SK-N-SH (cell line): ENCODE measurements around the gene CPEB4. TPM values are rescaled to one million over a fixed set of nuclear protein-coding genes. Genes with fewer than 3 reads are reported as not detected.

Source experiments
- CTCF ChIA-PET: fragments of 300-600, 350-600 bp; formaldehyde crosslinking; extraction: SDS; loops from one replicate; lab custom pipeline; 2021; lab: Yijun Ruan, JAX
- POLR2A ChIA-PET: fragments of 350-600 bp; sonication (Branson Sonifier 250); formaldehyde crosslinking; extraction: SDS; loops from one replicate; lab custom pipeline; 2020; ENCODE audit warnings: antibody characterized with exemption, inconsistent platforms; lab: Yijun Ruan, JAX
- DNase-seq: peaks from one replicate; pipeline ENCODE4 v3.0.0; 2012
- H2AFZ ChIP-seq: fragments of 200-600 bp; sonication (generic); 2 replicates; pipeline ENCODE4 v1.8.1; 2016; ENCODE audit warnings: antibody characterized with exemption, mild to moderate bottlenecking, low read depth
- H3F3A ChIP-seq: fragments of 200-600 bp; sonication (generic); replicated peaks from 2 replicates; pipeline ENCODE3; 2016; ENCODE audit warnings: antibody characterized with exemption, mild to moderate bottlenecking; ENCODE audit not compliant: insufficient read depth
- H3K27ac ChIP-seq, 2 experiments: fragments of 200-500 bp in 1 of 2; fragments of 200-600 bp in 1 of 2; sonication (Bioruptor generic) in 1 of 2; sonication (generic), shearing (Covaris generic) in 1 of 2; 2 replicates each; pipeline versions ENCODE4 v1.5.1 to v1.6.1; 2014 to 2016; ENCODE audit warnings: low read depth in 2 of 2, inconsistent platforms in 1 of 2, low read length in 1 of 2, mild to moderate bottlenecking in 1 of 2, mixed read lengths in 1 of 2
- H3K27me3 ChIP-seq: fragments of 200-600 bp; sonication (generic), shearing (Covaris generic); 2 replicates; pipeline ENCODE4 v1.6.1; 2016; ENCODE audit warnings: mixed run types; ENCODE audit not compliant: insufficient read depth
- H3K36me3 ChIP-seq, 2 experiments: fragments of 200-500 bp in 1 of 2; fragments of 200-600 bp in 1 of 2; sonication (Bioruptor generic) in 1 of 2; sonication (generic) in 1 of 2; replicated peaks in 1 of 2; 2 replicates each; pipeline versions ENCODE3 to v1.5.1; 2014 to 2016; ENCODE audit warnings: low read length in 1 of 2, mild to moderate bottlenecking in 1 of 2; ENCODE audit not compliant: insufficient read depth in 2 of 2, control insufficient read depth in 1 of 2
- H3K4me1 ChIP-seq, 2 experiments: fragments of 200-500 bp in 1 of 2; fragments of 200-600 bp in 1 of 2; sonication (Bioruptor generic) in 1 of 2; sonication (generic), shearing (Covaris generic) in 1 of 2; 2 replicates each; pipeline versions ENCODE4 v1.5.1 to v1.6.1; 2014 to 2016; ENCODE audit warnings: low read depth in 1 of 2, low read length in 1 of 2, mixed run types in 1 of 2; ENCODE audit not compliant: insufficient read depth in 2 of 2, control insufficient read depth in 1 of 2
- H3K4me2 ChIP-seq: fragments of 200-600 bp; sonication (generic), shearing (Covaris generic); 2 replicates; pipeline ENCODE4 v1.6.1; 2017; ENCODE audit warnings: mixed run types
- H3K4me3 ChIP-seq, 2 experiments: fragments of 200-500 bp in 1 of 2; fragments of 200-600 bp in 1 of 2; sonication (Bioruptor generic) in 1 of 2; sonication (generic), shearing (Covaris generic) in 1 of 2; 2 replicates each; pipeline versions ENCODE4 v1.5.1 to v1.8.1; 2014 to 2016; ENCODE audit warnings: low read depth in 2 of 2, inconsistent platforms in 1 of 2, low read length in 1 of 2, mild to moderate bottlenecking in 1 of 2, mixed read lengths in 1 of 2, moderate library complexity in 1 of 2
- H3K79me2 ChIP-seq: fragments of 200-600 bp; sonication (generic); 2 replicates; pipeline ENCODE4 v1.8.1; 2017; ENCODE audit warnings: mild to moderate bottlenecking; ENCODE audit not compliant: insufficient read depth
- H3K9ac ChIP-seq: fragments of 200-600 bp; sonication (generic); 2 replicates; pipeline ENCODE4 v1.6.1; 2017; ENCODE audit warnings: mixed run types
- H3K9me2 ChIP-seq: fragments of 200-600 bp; sonication (generic); 2 replicates; pipeline ENCODE4 v1.6.1; 2017; ENCODE audit warnings: mixed run types
- H3K9me3 ChIP-seq: fragments of 200-600 bp; sonication (generic); 2 replicates; pipeline ENCODE4 v1.6.1; 2017; ENCODE audit warnings: mixed run types, mild to moderate bottlenecking, moderate library complexity
- H4K20me1 ChIP-seq: fragments of 200-600 bp; sonication (generic); 2 replicates; pipeline ENCODE4 v1.6.1; 2017; ENCODE audit warnings: mild to moderate bottlenecking, mixed run types; ENCODE audit not compliant: insufficient read depth
- CHD2 ChIP-seq: fragments of 150-350 bp; IDR thresholded peaks from 2 replicates; pipeline ENCODE4 v1.6.1; 2018; ENCODE audit warnings: low read length; ENCODE audit not compliant: partially characterized antibody
- ELF1 ChIP-seq: IDR thresholded peaks from 2 replicates; pipeline ENCODE4 v1.4.0; 2012
- FOSL2 ChIP-seq: IDR thresholded peaks from 2 replicates; pipeline ENCODE4 v1.4.0; 2012; ENCODE audit warnings: low read depth, mild to moderate bottlenecking, moderate library complexity, borderline replicate concordance
- FOXJ3 ChIP-seq: sonication (generic); formaldehyde crosslinking; IDR thresholded peaks from 2 replicates; pipeline ENCODE4 v1.5.1; 2020; ENCODE audit warnings: mild to moderate bottlenecking, missing genetic modification reagents
- MEF2A ChIP-seq: IDR thresholded peaks from 2 replicates; pipeline ENCODE4 v1.4.0; 2012; ENCODE audit warnings: low read depth, borderline replicate concordance
- POLR2AphosphoS5 ChIP-seq: IDR thresholded peaks from 2 replicates; pipeline ENCODE4 v1.6.1; 2012; ENCODE audit warnings: low read depth, low read length
- RAD21 ChIP-seq: IDR thresholded peaks from 2 replicates; pipeline ENCODE4 v1.6.1; 2012; ENCODE audit warnings: mild to moderate bottlenecking, low read length
- RCOR1 ChIP-seq: fragments of 150-350 bp; IDR thresholded peaks from 2 replicates; pipeline ENCODE4 v1.6.1; 2017; ENCODE audit warnings: antibody characterized with exemption, low read length
- RXRA ChIP-seq: IDR thresholded peaks from 2 replicates; pipeline ENCODE4 v1.4.0; 2012; ENCODE audit warnings: low read depth, mild to moderate bottlenecking, borderline replicate concordance
- SIN3A ChIP-seq: IDR thresholded peaks from 2 replicates; pipeline ENCODE4 v1.6.1; 2012; ENCODE audit warnings: low read depth, mild to moderate bottlenecking, low read length, moderate library complexity, borderline replicate concordance
- SMC3 ChIP-seq: IDR thresholded peaks from 2 replicates; pipeline ENCODE4 v1.6.1; 2012; ENCODE audit warnings: low read depth, low read length, improper control_type of control experiment
- TCF12 ChIP-seq: IDR thresholded peaks from 2 replicates; pipeline ENCODE4 v1.4.0; 2012
- USF1 ChIP-seq: IDR thresholded peaks from 2 replicates; pipeline ENCODE4 v1.4.0; 2012; ENCODE audit warnings: low read depth, borderline replicate concordance
- YY1 ChIP-seq: IDR thresholded peaks from 2 replicates; pipeline ENCODE4 v1.4.0; 2012; ENCODE audit warnings: low read depth, mild to moderate bottlenecking
- WGBS: methylation state at CpG from one replicate; pipeline ENCODE4 v1.1.6; 2017; ENCODE audit warnings: low lambda C conversion rate; 5-methylcytosine and 5-hydroxymethylcytosine counted together
- polyA plus RNA-seq, 3 experiments: library from polyadenylated mRNA; depleted of rRNA; stranded (reverse); fragments of >200 nt; gene quantifications; 2 replicates each; pipeline ENCODE4 v1.2.3, GENCODE V29; 2012
- TF ChIP-seq, protein P1 (sequence below): fragments of 150-350 bp; IDR thresholded peaks from 2 replicates; pipeline ENCODE4 v1.6.1; 2017; ENCODE audit warnings: antibody characterized with exemption, low read length, low read depth, borderline replicate concordance

Gene CPEB4
- polyA plus RNA-seq, 1 of the 3 experiments (the other 2 are of a cell fraction), result 6.8 TPM

GRCh38 chr5:173855162-173855994, 32.8 kb upstream of the CPEB4 start:
- 79% methylated on average over 11 of the region's 11 CpGs for WGBS
- Histone ChIP-seq H4K20me1 (no peaks in the 10 kb centered on the region), H3K4me2 (no peak overlapping the region), H3K27me3 (no peaks in the 10 kb centered on the region), H3K79me2 (no peaks in the 10 kb centered on the region), H3K27ac (no peak overlapping the region), H2AFZ (no peak overlapping the region), H3K4me1 (peaks cover 0 to 6% of the 10 kb centered on the region in 2 experiments; a peak in 1 of 4 replicates), H3F3A (no peaks in the 10 kb centered on the region), H3K4me3 (no peak overlapping the region), H3K9me3 (no peaks in the 10 kb centered on the region), H3K9ac (no peak overlapping the region), H3K36me3 (no peaks in the 10 kb centered on the region), H3K9me2 (no peaks in the 10 kb centered on the region)
- TF ChIP-seq YY1 (no peak), FOSL2 (no peak), RCOR1 (no peak), FOXJ3 (CRISPR knock-in tag) (no peak), POLR2AphosphoS5 (no peak), SIN3A (no peak), TCF12 (no peak), RXRA (no peak), RAD21 (no peak), ELF1 (no peak), SMC3 (no peak), USF1 (no peak)
- TF ChIP-seq, protein P1, sequence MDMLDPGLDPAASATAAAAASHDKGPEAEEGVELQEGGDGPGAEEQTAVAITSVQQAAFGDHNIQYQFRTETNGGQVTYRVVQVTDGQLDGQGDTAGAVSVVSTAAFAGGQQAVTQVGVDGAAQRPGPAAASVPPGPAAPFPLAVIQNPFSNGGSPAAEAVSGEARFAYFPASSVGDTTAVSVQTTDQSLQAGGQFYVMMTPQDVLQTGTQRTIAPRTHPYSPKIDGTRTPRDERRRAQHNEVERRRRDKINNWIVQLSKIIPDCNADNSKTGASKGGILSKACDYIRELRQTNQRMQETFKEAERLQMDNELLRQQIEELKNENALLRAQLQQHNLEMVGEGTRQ, result no peak
- no peak for DNase-seq
- POLR2A ChIA-PET, result interaction anchor here (0.5 kb wide), 1 partner anchor 157 kb away, joined by 3 read pairs; no protein-coding TSS in a partner anchor
- CTCF ChIA-PET, result interaction anchor here (0.7 to 1.0 kb wide), 2 partner anchors 10 to 13 kb away, joined by 3 to 4 read pairs; no protein-coding TSS in a partner anchor

DNA sequence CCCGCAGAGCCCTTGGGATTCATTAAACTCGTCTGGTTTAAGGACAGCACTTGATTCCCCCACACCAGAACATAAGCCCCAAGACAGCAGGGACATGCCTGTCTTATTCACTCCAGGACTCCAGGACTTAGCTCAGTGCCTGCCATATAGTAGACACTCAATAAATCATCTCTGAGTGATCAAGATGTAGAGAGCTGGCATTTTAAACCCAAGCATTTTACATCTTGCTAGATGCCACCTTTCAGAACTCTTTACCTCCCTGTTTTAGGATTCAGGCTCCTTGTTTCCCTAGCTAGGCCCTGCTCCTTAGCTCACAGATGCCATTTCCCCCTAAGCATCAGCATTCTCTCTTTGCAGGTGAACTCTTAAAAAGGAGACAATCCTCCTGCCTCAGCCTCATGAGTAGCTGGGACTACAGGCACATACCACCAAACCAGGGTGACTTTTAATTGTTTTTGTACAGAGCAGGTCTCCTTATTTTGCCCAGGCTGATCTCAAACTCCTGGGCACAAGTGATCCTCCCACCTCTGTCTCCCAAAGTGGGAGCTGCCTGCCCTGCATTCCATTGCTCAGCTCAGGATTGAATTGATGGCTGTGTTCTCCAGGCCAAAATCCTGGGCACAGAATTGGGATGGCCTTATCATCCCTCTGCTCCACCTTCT, 32.0 kb upstream of the CPEB4 start:
- Histone ChIP-seq H3K4me3 (no peak overlapping the region), H3K36me3 (no peaks in the 10 kb centered on the region), H3K4me2 (no peak overlapping the region), H4K20me1 (no peaks in the 10 kb centered on the region), H3K9me3 (no peaks in the 10 kb centered on the region), H3F3A (no peaks in the 10 kb centered on the region), H3K9me2 (no peaks in the 10 kb centered on the region), H3K4me1 (peaks cover 0 to 9% of the 10 kb centered on the region in 2 experiments; a peak in 1 of 4 replicates), H3K27ac (no peak overlapping the region), H3K27me3 (no peaks in the 10 kb centered on the region), H2AFZ (no peak overlapping the region), H3K79me2 (no peaks in the 10 kb centered on the region), H3K9ac (no peak overlapping the region)
- ChIA-PET POLR2A (interaction anchor here (0.5 kb wide), 1 partner anchor 158 kb away, joined by 3 read pairs; no protein-coding TSS in a partner anchor), CTCF (interaction anchor here (0.7 to 1.0 kb wide), 2 partner anchors 9 to 13 kb away, joined by 3 to 4 read pairs; no protein-coding TSS in a partner anchor)
- TF ChIP-seq TCF12, result no peak
- no peak for TF ChIP-seq MEF2A
- no peak for TF ChIP-seq CHD2
- TF ChIP-seq RAD21, result no peak
- WGBS, result 73% methylated on average over 2 of the region's 2 CpGs
- DNase-seq, result no peak
